ENCODE results near the gene WWOX. TPM values are rescaled to one million over a fixed set of nuclear protein-coding genes. Genes with fewer than 3 reads are reported as not detected.

The WWOX gene
- total and polyA plus RNA-seq, 7 donors = 7.1 to 46.8 (median 16.1) TPM

GRCh38 chr16:78192734-78193488 is 93.5 kb downstream of the WWOX start:
- TF ChIP-seq EP300 (IDR thresholded peaks at IDR 0.05) = no peak
- TF ChIP-seq, protein P1, sequence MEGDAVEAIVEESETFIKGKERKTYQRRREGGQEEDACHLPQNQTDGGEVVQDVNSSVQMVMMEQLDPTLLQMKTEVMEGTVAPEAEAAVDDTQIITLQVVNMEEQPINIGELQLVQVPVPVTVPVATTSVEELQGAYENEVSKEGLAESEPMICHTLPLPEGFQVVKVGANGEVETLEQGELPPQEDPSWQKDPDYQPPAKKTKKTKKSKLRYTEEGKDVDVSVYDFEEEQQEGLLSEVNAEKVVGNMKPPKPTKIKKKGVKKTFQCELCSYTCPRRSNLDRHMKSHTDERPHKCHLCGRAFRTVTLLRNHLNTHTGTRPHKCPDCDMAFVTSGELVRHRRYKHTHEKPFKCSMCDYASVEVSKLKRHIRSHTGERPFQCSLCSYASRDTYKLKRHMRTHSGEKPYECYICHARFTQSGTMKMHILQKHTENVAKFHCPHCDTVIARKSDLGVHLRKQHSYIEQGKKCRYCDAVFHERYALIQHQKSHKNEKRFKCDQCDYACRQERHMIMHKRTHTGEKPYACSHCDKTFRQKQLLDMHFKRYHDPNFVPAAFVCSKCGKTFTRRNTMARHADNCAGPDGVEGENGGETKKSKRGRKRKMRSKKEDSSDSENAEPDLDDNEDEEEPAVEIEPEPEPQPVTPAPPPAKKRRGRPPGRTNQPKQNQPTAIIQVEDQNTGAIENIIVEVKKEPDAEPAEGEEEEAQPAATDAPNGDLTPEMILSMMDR (IDR thresholded peaks at IDR 0.05) = no peak
- no peak for TF ChIP-seq POLR2AphosphoS5 (IDR thresholded peaks at IDR 0.05)
- TF ChIP-seq POLR2A (IDR thresholded peaks at IDR 0.05) = no peak
- no peak overlapping the region for H3K27ac ChIP-seq
- intact Hi-C loops (cut with DNase I) = no loop called here
- no peak overlapping the region for H3K4me3 ChIP-seq
- 91% methylated on average over 9 of the region's 9 CpGs for WGBS, 2 donors
- H3K27me3 ChIP-seq = no peaks in the 10 kb centered on the region
- no peak for DNase-seq
- no peaks in the 10 kb centered on the region for H3K4me1 ChIP-seq
- H3K9me3 ChIP-seq = no peaks in the 10 kb centered on the region
- no peaks in the 10 kb centered on the region for H3K36me3 ChIP-seq

DNA sequence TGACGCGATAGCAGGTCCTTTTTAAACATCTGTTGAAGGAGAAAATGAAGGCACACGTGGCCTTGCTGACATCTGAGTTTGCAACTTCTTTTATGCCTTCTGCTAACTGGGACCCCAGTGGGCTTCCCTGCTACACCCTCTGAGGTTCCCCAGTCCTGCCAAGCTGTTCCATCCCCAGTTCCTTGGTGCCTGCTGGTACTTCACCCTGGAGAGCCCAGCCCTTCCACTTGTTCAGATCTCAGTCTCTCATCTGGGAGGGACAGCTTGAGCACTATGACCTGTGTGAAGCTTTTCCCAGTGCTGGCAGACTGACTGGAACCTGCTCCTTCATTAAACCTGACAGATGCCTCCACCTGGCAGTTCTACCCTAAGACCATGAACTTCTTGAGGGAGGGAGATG is 95.5 kb downstream of the WWOX start:
- H3K4me1 ChIP-seq = no peaks in the 10 kb centered on the region
- 97% methylated on average over 3 of the region's 3 CpGs for WGBS, 2 donors
- no peaks in the 10 kb centered on the region for H3K36me3 ChIP-seq
- intact Hi-C loops (cut with DNase I) = no loop called here
- H3K4me3 ChIP-seq = no peak overlapping the region
- H3K27me3 ChIP-seq = no peaks in the 10 kb centered on the region
- TF ChIP-seq EP300 (IDR thresholded peaks at IDR 0.05) = no peak
- TF ChIP-seq, protein P1 (IDR thresholded peaks at IDR 0.05) = no peak
- TF ChIP-seq POLR2A (IDR thresholded peaks at IDR 0.05) = no peak
- no peak for TF ChIP-seq POLR2AphosphoS5 (IDR thresholded peaks at IDR 0.05)
- no peak for DNase-seq
- no peak overlapping the region for H3K27ac ChIP-seq
- H3K9me3 ChIP-seq = no peaks in the 10 kb centered on the region

DNA sequence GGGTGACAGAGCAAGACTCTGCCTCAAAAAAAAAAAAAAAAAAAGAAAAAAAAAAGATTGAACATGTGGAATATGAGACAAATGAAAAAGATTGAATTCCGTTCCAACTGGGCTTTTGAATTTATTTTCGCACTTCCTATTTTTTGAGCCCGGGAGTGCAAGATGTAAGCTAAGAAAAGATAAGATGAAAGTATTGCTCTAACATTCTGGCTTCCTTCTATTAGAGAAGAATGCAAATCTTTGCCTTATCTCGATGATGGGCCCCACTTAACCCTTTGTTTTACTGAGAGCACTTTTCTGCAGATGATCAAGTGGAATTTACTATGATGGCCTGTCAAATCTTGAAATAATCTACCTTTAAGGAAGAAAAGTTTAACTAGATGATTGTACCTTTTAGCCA is 96.3 kb downstream of the WWOX start:
- Histone ChIP-seq H3K27ac (no peak overlapping the region), H3K36me3 (no peaks in the 10 kb centered on the region), H3K4me1 (no peaks in the 10 kb centered on the region), H3K27me3 (no peaks in the 10 kb centered on the region), H3K4me3 (no peak overlapping the region), H3K9me3 (no peaks in the 10 kb centered on the region)
- TF ChIP-seq, protein P1 (IDR thresholded peaks at IDR 0.05) = no peak
- no peak for TF ChIP-seq POLR2AphosphoS5 (IDR thresholded peaks at IDR 0.05)
- TF ChIP-seq POLR2A (IDR thresholded peaks at IDR 0.05) = no peak
- intact Hi-C loops (cut with DNase I) = no loop called here
- 47 to 75% methylated on average over 4 of the region's 4 CpGs for WGBS, 2 donors
- DNase-seq = no peak

DNA sequence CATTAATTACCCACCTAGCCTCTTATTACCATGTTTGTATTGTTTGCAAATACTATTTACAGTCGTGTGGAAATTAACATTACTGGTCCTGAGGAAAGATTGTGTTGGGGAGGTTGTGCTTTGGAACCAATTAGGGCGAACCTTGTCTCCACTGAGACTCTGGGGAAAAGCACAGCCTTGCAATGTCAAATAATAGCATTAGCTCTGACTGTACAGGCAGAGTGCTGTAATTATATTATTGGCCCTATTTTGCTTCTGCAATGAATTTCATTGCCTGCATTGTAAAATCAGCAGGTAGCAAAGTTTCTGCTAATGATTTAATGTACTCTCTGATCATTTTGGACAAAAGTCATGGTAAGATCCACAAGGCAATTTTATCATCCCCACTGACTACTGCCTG is 97.0 kb downstream of the WWOX start:
- no peaks in the 10 kb centered on the region for H3K9me3 ChIP-seq
- no peaks in the 10 kb centered on the region for H3K36me3 ChIP-seq
- H3K4me1 ChIP-seq = no peaks in the 10 kb centered on the region
- DNase-seq = no peak
- 73 to 76% methylated on average over 2 of the region's 2 CpGs for whole genome bisulfite sequencing, 2 donors
- no peak overlapping the region for H3K27ac ChIP-seq
- no peak overlapping the region for H3K4me3 ChIP-seq
- TF ChIP-seq, protein P1 (IDR thresholded peaks at IDR 0.05) = no peak
- TF ChIP-seq POLR2A (IDR thresholded peaks at IDR 0.05) (no peak), POLR2AphosphoS5 (IDR thresholded peaks at IDR 0.05) (no peak), EP300 (IDR thresholded peaks at IDR 0.05) (no peak)
- intact Hi-C loops (cut with DNase I) = no loop called here
- no peaks in the 10 kb centered on the region for H3K27me3 ChIP-seq

DNA sequence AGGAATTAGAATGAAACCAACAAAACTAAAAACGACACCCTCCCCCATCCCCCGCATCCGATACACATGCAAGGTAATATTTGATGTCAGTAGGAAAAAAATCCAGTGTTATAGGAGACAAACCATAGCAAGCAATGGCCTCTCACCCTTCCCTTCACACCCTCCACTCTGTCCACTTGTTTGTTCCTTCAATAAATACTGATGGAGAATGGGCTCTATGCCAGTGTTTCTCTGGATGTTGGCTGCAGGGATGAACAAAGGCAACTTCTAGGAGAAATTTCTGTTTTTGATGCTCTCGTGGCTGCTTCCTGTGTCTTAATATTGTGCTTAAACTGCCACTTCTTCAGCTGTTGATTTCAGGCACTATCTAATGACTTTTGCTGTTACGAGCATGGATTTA is 98.8 kb downstream of the WWOX start:
- Histone ChIP-seq H3K9me3 (no peaks in the 10 kb centered on the region), H3K27ac (no peak overlapping the region), H3K27me3 (no peaks in the 10 kb centered on the region), H3K4me3 (no peak overlapping the region), H3K36me3 (no peaks in the 10 kb centered on the region), H3K4me1 (no peaks in the 10 kb centered on the region)
- DNase-seq = no peak
- WGBS, 2 donors = 83% methylated on average over 5 of the region's 5 CpGs
- TF ChIP-seq POLR2A (IDR thresholded peaks at IDR 0.05) = no peak
- no peak for TF ChIP-seq POLR2AphosphoS5 (IDR thresholded peaks at IDR 0.05)
- no peak for TF ChIP-seq EP300 (IDR thresholded peaks at IDR 0.05)
- TF ChIP-seq, protein P1 (IDR thresholded peaks at IDR 0.05) = no peak
- intact Hi-C loops (cut with DNase I) = no loop called here
